ENCODE measurements around the gene EXOC6B. TPM values are rescaled to one million over a fixed set of nuclear protein-coding genes. Genes with fewer than 3 reads are reported as not detected.

EXOC6B gene
- total and polyA plus RNA-seq, 2 experiments from 2014 or later: 8.9 to 18.3 TPM

DNA sequence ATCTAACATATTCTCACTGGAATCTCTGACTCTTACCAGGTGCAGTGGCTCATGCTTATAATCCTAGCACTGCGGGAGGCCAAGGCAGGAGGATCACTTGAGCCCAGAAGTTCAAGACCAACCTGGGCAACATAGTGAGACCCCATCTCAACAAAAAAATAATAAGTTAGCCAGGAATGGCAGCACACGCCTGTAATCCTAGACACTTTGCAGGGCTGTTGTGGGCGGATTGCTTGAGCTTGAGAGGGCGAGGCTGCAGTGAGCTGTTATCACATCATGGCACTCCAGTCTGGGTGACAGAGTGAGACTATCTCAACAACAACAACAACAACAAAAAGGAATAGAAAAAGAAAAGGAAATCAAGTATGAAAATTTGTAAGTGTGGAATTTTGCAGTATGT, 371.6 kb downstream of the EXOC6B start:
- Histone ChIP-seq H3K27ac (no peak overlapping the region), H3K27me3 (replicated peaks; ENCODE audit: insufficient read depth) (no peaks in the 10 kb centered on the region), H3K9ac (no peak overlapping the region), H3K4me2 (ENCODE audit: unreplicated experiment) (no peak overlapping the region), H3K9me2 (ENCODE audit: insufficient read depth) (no peaks in the 10 kb centered on the region), H2AFZ (no peak overlapping the region), H3K4me3 (no peak overlapping the region), H4K20me1 (ENCODE audit: insufficient read depth) (no peaks in the 10 kb centered on the region), H3K9me3 (ENCODE audit: low read depth) (no peaks in the 10 kb centered on the region), H3F3A (ENCODE audit: insufficient read depth) (no peaks in the 10 kb centered on the region), H3K4me1 (ENCODE audit: insufficient read depth) (no peaks in the 10 kb centered on the region), H3K36me3 (ENCODE audit: low read depth) (no peaks in the 10 kb centered on the region), H3K79me2 (ENCODE audit: insufficient read depth) (no peaks in the 10 kb centered on the region)
- in situ Hi-C loops (cut with MboI): no loop called here
- no peak for TF ChIP-seq EZH2phosphoT487 (IDR thresholded peaks at IDR 0.05; ENCODE audit: insufficient read depth, low read depth)
- no peak for TF ChIP-seq EZH2 (IDR thresholded peaks at IDR 0.05; ENCODE audit: insufficient read depth, poor library complexity, severe bottlenecking)
- 96 to 97% methylated on average over 4 of the region's 4 CpGs for WGBS, 2 experiments (ENCODE audit: low coverage in 1 of 2, low lambda C conversion rate in 2 of 2, missing lambda C conversion rate in 2 of 2)
- no peak for DNase-seq

- Histone ChIP-seq H2AFZ (no peak overlapping the region), H3K9me2 (ENCODE audit: insufficient read depth) (no peaks in the 10 kb centered on the region), H3K9me3 (ENCODE audit: low read depth) (no peaks in the 10 kb centered on the region), H3K4me2 (ENCODE audit: unreplicated experiment) (no peak overlapping the region), H4K20me1 (ENCODE audit: insufficient read depth) (no peaks in the 10 kb centered on the region), H3K4me3 (no peak overlapping the region), H3F3A (ENCODE audit: insufficient read depth) (no peaks in the 10 kb centered on the region), H3K9ac (no peak overlapping the region), H3K79me2 (ENCODE audit: insufficient read depth) (no peaks in the 10 kb centered on the region), H3K36me3 (ENCODE audit: low read depth) (no peaks in the 10 kb centered on the region), H3K27me3 (replicated peaks; ENCODE audit: insufficient read depth) (no peaks in the 10 kb centered on the region), H3K4me1 (ENCODE audit: insufficient read depth) (no peaks in the 10 kb centered on the region), H3K27ac (no peak overlapping the region)
- in situ Hi-C loops (cut with MboI): no loop called here
- 88 to 97% methylated on average over 2 of the region's 2 CpGs for WGBS, 2 experiments (ENCODE audit: low coverage in 1 of 2, low lambda C conversion rate in 2 of 2, missing lambda C conversion rate in 2 of 2)
- TF ChIP-seq EZH2phosphoT487 (IDR thresholded peaks at IDR 0.05; ENCODE audit: insufficient read depth, low read depth): no peak
- no peak for TF ChIP-seq EZH2 (IDR thresholded peaks at IDR 0.05; ENCODE audit: insufficient read depth, poor library complexity, severe bottlenecking)
- DNase-seq: no peak
These were observed 383.6 kb downstream of the EXOC6B start for GRCh38 chr2:72442270-72442669.

GRCh38 chr2:72439892-72440291, 385.9 kb downstream of the EXOC6B start:
- Histone ChIP-seq H3K9me2 (ENCODE audit: insufficient read depth) (no peaks in the 10 kb centered on the region), H3K79me2 (ENCODE audit: insufficient read depth) (no peaks in the 10 kb centered on the region), H3F3A (ENCODE audit: insufficient read depth) (no peaks in the 10 kb centered on the region), H3K27ac (no peak overlapping the region), H3K4me3 (no peak overlapping the region), H3K27me3 (replicated peaks; ENCODE audit: insufficient read depth) (no peaks in the 10 kb centered on the region), H2AFZ (no peak overlapping the region), H3K4me2 (ENCODE audit: unreplicated experiment) (no peak overlapping the region), H3K36me3 (ENCODE audit: low read depth) (no peaks in the 10 kb centered on the region), H3K9ac (no peak overlapping the region), H4K20me1 (ENCODE audit: insufficient read depth) (no peaks in the 10 kb centered on the region), H3K4me1 (ENCODE audit: insufficient read depth) (no peaks in the 10 kb centered on the region), H3K9me3 (ENCODE audit: low read depth) (no peaks in the 10 kb centered on the region)
- WGBS, 2 experiments (ENCODE audit: low coverage in 1 of 2, low lambda C conversion rate in 2 of 2, missing lambda C conversion rate in 2 of 2): 62 to 73% methylated on average over 5 of the region's 5 CpGs
- TF ChIP-seq EZH2phosphoT487 (IDR thresholded peaks at IDR 0.05; ENCODE audit: insufficient read depth, low read depth): no peak
- TF ChIP-seq EZH2 (IDR thresholded peaks at IDR 0.05; ENCODE audit: insufficient read depth, poor library complexity, severe bottlenecking): no peak
- no peak for DNase-seq
- in situ Hi-C loops (cut with MboI): no loop called here

DNA sequence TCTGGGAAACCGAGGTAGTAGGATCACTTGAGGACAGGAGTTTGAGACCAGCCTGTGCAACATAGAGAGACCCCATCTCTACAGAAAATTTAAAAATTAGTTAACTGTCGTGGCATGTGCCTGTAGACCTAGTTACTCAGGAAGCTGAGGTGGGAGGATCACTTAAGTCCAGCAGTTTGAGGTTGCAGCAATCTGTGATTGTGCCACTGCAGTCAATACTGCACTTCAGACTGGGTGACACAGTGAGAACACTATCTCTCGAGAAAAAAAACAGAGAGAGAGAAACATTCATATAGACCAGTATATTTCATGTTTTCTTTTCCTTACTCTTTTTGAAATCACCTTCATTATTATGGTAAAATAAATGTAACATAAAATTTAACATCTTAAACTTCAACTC, 387.5 kb downstream of the EXOC6B start:
- H3F3A ChIP-seq (ENCODE audit: insufficient read depth): no peaks in the 10 kb centered on the region
- TF ChIP-seq EZH2phosphoT487 (IDR thresholded peaks at IDR 0.05; ENCODE audit: insufficient read depth, low read depth): no peak
- no peak for TF ChIP-seq EZH2 (IDR thresholded peaks at IDR 0.05; ENCODE audit: insufficient read depth, poor library complexity, severe bottlenecking)
- no peak overlapping the region for H3K27ac ChIP-seq
- no peaks in the 10 kb centered on the region for H3K36me3 ChIP-seq (ENCODE audit: low read depth)
- DNase-seq: no peak
- in situ Hi-C loops (cut with MboI): no loop called here
- no peaks in the 10 kb centered on the region for H3K9me3 ChIP-seq (ENCODE audit: low read depth)
- no peaks in the 10 kb centered on the region for H3K9me2 ChIP-seq (ENCODE audit: insufficient read depth)
- H3K4me1 ChIP-seq (ENCODE audit: insufficient read depth): no peaks in the 10 kb centered on the region
- H3K4me2 ChIP-seq (ENCODE audit: unreplicated experiment): no peak overlapping the region
- H3K27me3 ChIP-seq (replicated peaks; ENCODE audit: insufficient read depth): no peaks in the 10 kb centered on the region
- no peak overlapping the region for H2AFZ ChIP-seq
- no peaks in the 10 kb centered on the region for H4K20me1 ChIP-seq (ENCODE audit: insufficient read depth)
- no peaks in the 10 kb centered on the region for H3K79me2 ChIP-seq (ENCODE audit: insufficient read depth)
- no peak overlapping the region for H3K9ac ChIP-seq
- no peak overlapping the region for H3K4me3 ChIP-seq
- WGBS, 2 experiments (ENCODE audit: low coverage in 1 of 2, low lambda C conversion rate in 2 of 2, missing lambda C conversion rate in 2 of 2): 87 to 95% methylated on average over 3 of the region's 3 CpGs

DNA sequence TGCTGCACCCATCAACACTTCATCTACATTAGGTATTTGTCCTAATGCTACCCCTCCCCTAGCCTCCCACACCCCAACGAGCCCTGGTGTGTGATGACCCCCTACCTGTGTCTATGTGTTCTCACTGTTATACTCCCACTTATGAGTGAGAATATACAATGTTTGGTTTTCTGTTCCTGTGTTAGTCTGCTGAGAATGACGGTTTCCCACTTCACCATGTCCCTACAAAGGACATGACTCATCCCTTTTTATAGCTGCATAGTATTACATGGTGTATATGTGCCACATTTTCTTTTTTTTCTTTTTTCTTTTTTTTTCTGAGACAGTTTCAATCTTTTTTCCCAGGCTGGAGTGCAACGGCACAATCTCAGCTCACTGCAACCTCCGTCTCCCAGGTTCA, 394.1 kb downstream of the EXOC6B start:
- Histone ChIP-seq H3K27me3 (replicated peaks; ENCODE audit: insufficient read depth) (no peaks in the 10 kb centered on the region), H3K79me2 (ENCODE audit: insufficient read depth) (no peaks in the 10 kb centered on the region), H3K4me1 (ENCODE audit: insufficient read depth) (no peaks in the 10 kb centered on the region), H3K9ac (no peak overlapping the region), H3K27ac (no peak overlapping the region), H2AFZ (no peak overlapping the region), H3K9me3 (ENCODE audit: low read depth) (no peaks in the 10 kb centered on the region), H3K4me3 (no peak overlapping the region), H3F3A (ENCODE audit: insufficient read depth) (no peaks in the 10 kb centered on the region), H3K36me3 (ENCODE audit: low read depth) (no peaks in the 10 kb centered on the region), H3K4me2 (ENCODE audit: unreplicated experiment) (no peak overlapping the region), H3K9me2 (ENCODE audit: insufficient read depth) (no peaks in the 10 kb centered on the region), H4K20me1 (ENCODE audit: insufficient read depth) (no peaks in the 10 kb centered on the region)
- no peak for DNase-seq
- in situ Hi-C loops (cut with MboI): no loop called here
- TF ChIP-seq EZH2phosphoT487 (IDR thresholded peaks at IDR 0.05; ENCODE audit: insufficient read depth, low read depth): no peak
- TF ChIP-seq EZH2 (IDR thresholded peaks at IDR 0.05; ENCODE audit: insufficient read depth, poor library complexity, severe bottlenecking): no peak
- 84 to 97% methylated on average over 4 of the region's 4 CpGs for WGBS, 2 experiments (ENCODE audit: low coverage in 1 of 2, low lambda C conversion rate in 2 of 2, missing lambda C conversion rate in 2 of 2)
